GM19452 (cell line): ENCODE data around the gene RRP7A.
"Not testable (repeated sequence)": the region's sequence is repeated elsewhere in the genome, so short reads cannot be mapped to it uniquely, and the experiment has no call there.

Experiments used
- ATAC-seq: cut with Tn5 transposase; IDR thresholded peaks from one replicate; pipeline ENCODE4 v1.9.1; 2021; ENCODE audit not compliant: unreplicated experiment

Gene RRP7A

DNA sequence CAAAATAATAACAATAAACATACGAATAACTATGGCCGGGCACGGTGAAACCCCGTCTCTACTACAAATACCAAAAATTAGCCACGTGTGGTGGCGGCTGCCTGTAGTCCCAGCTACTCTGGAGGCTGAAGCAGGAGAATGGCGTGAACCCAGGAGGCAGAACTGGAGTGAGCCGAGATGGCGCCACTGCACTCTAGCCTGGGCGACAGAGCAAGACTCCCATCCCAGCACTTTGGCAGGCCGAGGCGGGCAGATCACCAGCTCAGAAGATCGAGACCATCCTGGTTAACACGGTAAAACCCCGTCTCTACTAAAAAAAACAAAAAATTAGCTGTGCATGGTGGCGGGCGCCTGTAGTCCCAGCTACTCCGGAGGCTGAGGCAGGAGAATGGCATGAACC is 17.0 kb upstream of the RRP7A start:
- ATAC-seq: not testable (repeated sequence)

DNA sequence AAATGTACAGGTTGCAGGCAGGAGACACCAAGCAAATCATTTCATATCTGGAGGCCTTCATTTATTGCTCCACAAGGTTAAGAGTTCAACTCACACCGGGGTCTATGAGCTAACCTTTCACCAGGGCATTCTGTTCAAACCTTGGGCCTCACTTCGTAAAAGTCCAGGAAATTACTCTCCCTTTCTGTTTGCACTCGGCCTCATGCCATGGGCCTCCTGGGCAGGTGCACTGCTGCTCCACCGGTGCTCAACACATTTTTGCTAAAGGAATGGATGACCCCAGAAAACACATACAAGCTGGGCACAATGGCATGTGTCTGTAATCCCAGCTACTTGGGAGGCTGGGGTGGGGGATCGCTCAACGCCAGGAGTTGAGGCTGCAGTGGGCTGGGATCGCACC is 16.6 kb upstream of the RRP7A start:
- ATAC-seq: no peak

DNA sequence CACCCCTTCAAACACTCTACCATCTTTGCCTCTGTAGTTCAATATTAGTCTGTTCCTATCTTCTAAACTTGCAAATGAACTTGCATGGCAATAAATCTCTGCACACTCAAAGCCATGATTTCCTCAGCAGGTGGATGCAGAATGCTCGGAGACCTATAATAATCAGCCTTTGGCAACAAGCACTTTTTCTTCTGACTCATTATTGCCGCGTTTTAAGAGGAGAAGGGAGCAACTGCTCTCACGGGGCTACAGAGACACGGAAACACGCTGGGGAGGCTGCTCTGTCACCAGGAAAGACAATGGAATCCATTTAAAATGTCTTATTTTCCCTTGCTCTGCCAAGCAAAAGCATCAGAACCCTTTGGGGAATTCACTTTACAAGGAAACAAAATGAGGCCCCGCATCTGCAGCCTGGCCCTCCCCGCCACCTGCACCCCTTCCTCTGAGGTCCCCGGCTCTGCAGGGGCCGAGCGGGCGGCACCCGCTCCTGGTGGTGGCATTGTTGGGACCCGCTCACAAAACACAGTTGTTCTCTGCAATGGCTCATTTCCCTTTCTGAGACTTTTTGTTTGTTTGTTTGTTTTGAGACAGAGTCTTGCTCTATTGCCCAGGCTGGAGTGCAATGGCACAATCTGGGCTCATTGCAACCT is 15.6 kb upstream of the RRP7A start:
- not testable (repeated sequence) for ATAC-seq

DNA sequence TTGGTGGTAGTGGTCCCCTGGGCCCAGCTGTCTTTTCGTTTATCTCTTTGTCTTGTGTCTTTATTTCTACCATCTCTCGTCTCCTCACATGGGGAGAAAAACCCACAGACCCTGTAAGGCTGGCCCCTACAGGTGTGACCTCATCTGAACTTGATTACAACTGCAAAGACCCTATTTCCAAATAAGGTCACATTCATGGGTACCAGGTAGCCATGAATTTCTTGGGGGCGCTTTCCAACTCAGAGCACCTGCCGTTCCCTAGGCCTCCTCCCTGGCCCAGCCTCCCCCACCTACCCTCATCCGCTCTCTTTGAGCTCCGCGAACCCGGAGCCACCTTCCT is 14.0 kb upstream of the RRP7A start:
- no peak for ATAC-seq

DNA sequence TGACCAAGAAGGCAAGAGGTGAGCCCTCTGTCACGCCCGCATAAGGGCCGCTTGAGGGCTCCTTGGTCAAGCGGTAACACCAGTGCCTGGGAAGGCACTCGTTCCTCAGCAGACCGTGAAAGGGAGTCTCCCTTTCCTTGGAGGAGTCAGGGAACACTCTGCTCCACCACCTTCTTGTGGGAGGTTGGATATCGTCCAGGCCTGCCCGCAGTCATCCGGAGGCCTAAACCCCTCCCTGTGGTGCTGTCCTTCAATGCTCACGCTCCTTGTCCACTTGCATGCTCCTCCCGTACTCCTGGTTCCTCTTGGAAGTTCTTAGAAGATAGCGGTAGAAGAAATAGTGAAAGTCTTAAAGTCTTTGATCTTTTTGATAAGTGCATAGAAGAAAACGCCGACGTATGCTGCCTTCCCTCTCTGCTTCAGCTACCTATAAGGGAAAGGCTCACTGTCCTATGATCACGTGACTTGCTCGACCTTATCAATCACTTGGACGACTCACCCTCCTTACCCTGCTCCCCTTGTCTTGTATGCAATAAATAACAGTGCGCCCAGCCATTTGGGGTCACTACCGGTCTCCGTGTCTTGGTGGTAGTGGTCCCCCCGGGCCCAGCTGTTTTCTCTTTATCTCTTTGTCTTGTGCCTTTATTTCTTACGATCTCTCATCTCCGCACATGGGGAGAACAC is 11.9 kb upstream of the RRP7A start:
- not testable (repeated sequence) for ATAC-seq

DNA sequence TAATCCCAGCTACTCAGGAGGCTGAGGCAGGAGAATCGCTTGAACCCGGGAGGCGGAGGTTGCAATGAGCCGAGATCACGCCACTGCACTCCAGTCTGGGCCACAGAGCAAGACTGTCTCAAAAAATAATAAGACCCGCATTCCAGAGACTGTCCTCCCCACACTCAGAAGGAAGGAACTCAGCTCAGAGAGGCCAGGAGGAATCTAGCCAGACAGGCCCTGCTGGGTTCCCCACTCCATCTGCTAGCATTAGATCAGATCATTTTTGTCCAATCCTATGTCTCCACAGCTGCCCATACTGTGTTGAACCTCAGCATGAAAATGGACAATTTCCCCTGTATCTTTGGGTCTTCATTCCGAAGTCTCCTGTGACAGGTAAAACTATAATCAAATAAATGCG is 9.8 kb upstream of the RRP7A start:
- not testable (repeated sequence) for ATAC-seq

DNA sequence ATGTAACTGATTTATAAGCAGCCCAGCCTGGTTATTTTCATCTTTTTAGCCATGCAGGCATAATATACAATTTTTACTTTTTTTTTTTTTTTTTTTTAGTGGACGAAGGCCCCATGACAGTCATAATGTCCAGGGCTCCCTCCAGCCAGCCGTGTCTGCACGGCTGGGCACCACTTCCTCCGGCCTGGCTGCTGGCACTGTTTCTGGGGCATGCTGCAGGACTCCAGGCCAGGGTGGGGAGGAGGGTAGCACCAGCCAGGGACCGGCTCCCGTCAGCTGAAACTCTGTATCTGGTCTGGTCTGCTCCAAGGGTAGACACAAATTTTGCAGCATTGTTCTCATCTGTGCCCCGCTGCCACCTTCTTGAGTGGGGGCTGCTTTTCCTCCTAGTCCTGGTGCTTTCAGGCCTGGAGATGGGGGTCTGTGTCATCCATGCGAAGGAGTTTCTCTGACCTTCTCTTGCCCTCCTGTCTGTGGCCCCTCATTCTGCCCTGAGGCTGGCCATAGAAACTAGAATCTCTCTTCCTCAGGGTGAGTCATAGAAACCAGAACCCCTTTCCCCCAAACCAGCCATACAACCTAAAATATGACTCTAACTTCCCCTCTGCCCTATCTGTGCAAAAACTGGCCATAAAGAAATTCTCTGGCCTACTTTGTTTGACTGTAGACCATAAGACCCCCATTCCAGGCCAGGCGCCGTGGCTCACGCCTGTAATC is 9.2 kb upstream of the RRP7A start:
- no peak for ATAC-seq

DNA sequence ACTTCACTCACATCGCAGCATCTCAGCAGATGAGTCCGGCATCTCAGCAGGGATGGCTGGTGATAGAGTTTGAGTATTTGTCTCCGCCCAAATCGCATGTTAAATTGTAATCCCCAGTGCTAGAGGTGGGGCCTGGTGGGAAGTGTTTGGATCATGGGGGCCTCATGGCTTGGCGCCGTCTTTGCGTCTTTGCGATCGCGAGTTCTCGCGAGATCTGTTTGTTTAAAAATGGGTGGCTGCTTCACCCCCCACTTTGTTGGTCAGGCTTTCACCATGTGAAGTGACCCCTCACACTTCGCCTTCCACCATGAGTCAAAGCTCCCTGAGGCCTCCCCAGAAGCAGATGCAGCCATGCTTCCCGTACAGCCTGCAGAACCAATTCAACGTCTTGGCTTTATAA is 3.0 kb upstream of the RRP7A start:
- ATAC-seq: no peak

DNA sequence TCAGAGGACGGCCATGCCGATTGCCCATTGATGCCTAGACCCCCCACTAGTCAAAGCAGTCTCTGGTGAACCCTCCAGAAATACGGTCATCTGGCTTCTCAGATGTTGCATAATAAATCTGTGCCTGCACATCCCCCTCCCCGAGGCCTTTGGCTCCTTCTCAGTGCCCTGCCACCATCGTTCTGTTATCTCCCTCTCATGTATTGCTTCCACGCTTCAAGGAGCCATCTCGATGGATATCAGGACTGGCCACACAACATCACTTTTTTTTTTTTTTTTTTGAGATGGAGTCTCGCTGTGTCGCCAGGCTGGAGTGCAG is 1.6 kb upstream of the RRP7A start:
- no peak for ATAC-seq

DNA sequence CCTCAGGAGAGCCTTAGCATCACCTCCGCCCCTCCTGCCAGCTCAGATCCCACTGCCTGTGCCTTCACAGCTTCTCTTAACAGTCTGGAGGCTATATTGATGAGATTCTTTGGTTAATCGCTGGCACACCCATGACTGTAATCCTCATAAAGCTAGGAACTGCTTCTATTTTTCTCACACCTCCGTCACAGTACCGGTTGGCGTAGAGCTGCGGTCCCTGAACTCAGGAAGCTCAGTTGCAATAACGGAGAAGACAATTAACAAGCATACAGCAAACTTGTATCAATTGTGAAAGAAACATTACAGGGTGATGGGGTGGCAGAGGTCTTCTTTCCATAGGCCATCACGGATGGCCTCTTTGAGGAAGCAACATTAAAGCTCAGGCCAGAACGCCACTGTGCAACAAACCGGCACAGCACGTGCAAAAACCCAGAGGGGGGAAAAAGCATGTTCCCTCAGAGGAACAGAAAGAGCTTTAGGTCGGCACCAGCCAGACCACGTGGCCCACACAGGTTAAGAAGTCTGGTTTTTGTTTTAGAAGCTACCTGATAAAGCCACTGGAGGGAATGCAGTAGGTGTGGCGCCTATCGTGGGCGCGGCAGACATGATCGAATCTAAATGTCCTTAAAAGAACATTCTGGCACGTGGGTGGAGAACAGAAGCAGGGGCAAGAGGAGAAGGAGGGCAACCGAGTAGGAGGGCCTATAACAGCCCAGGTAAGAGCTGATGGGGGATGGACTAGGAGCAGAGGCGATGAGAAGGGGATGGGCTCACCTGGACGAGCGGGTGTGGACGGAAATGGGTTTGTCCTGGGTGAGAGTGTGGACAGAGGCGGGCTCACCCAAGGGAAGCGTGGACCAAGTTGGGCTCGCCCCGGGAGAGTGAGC is 715 bp downstream of the RRP7A start:
- not testable (repeated sequence) for ATAC-seq

DNA sequence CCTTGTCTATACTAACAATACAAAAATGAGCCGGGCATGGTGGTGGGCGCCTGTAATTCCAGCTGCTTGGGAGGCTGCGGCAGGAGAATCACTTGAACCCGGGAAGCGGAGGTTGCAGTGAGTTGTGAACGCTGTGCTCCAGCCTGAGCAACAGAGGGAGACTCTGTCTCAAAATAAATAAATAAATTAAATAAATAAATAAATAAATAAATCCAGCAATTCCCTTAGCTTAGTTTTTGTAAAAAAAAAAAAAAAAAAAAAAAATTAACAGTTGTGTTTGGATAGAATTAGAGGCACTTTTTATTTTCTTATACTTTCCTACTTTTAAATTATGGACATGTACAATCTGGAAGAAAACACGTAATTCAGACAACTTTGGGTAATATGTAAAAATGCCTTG is 2.5 kb downstream of the RRP7A start:
- ATAC-seq: not testable (repeated sequence)

DNA sequence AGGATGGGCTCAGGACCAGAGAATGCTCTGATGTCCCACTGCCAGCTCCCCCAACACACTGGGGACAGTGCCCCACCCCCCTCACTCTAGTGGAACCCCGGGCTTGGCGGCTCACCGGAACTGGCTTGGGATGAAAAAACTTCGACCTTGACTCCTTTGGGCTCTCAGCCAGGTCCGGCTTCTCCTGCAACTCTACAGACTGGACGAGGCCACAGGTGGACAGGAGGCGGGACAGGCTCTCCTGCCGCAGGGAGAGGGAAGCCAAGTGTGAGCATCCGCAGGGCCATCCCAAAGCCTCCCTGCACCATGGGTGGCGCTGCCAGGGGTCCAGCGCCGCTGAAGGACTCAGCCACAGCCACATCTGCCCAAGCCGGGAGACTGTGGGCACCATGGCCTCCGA is 3.7 kb downstream of the RRP7A start:
- ATAC-seq: no peak

DNA sequence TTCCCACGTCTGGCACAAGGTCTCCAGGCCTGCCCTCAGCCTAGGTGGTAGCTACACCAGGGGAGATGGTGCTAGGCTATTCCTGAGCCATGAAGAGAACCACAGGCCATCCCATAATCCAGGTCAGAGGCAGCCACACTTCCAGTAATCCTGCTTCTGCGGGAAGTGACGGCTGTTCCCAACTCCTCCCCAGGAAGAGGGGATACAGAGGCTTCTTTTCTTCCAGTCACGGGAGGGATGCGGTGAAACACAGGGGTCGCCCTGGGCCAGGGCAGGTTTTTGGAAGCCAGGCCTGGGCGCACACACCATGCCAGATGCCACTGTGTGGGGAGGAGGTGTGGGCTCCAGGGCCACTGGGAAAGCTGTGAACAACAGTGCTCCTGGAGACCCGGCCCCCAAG is 4.3 kb downstream of the RRP7A start:
- ATAC-seq: not testable (repeated sequence)

DNA sequence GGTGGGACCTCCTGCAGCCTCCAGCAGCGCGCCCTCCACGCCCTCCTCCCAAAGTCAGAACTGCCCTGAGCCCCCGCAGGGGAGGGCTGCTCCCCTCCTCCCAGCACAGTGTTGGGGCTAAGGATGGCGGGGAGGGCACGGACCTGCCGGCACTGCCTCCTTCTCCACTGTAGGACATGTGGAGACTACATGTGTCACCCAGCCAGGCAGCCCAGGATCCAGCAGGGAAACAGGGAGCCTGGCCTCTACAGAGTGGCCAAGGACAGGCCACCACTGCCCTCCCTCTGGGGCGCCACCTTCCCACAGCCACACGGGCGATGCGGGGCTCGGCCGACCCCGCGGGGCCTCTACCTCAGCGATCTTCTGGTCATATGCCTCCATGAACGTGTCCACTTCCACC is 5.3 kb downstream of the RRP7A start:
- ATAC-seq: not testable (repeated sequence)

DNA sequence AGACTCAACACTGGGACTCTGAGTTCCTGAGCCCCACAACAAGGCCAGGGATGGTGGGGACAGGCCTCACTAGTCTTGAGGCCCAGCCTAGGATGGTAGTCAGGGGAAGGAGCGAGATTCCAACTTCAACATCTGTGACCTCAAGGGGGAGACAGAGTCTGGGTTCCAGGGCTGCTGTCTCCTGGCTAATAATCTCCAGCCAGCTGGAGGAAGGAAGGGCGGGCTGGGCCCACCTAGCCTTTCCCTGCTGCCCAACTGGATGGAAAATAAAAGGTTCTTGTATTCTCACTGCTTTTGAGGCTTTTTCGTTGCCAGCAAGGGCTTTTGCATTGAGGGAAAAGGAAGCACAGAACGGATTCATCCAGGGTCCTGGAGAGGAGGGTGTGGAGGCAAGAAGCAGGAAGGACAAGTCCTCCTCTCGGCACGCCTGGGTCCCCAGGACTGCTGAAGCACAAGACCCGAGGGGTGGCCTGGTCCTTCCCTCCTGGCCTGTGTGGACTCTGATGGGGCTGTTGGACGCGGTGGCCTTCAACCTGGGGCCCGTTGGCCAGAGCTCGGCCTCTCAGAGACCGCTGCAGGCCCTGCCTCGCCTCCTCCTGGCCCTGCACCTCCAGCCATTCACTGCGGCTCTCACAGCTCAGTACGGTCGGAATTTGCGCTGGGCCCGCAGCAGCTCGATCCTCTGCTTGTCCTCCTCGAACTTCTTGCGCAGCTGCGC is 7.2 kb downstream of the RRP7A start:
- not testable (repeated sequence) for ATAC-seq

DNA sequence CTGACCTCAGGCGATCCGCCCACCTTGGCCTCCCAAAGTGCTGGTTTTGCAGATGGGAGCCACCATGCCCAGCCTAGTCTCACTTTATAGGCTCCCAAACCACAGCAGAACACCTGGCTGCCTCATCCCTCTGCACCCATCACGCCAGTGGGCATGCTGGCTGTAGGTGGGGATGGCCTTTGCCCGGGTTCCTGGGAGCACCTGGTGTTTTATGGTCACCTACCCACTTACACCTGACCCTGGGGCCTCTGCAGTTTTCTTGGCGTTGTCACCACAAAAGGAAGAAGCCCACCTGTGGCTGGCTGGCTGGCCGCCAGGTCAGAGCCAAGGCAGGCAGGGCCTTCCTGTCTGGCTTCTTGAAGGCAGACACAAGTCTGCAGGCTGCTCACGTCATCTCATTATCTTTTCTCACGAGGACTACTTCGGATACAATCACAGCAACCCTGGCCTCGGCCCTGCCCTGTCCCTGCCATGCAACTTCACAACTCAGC is 8.2 kb downstream of the RRP7A start:
- no peak for ATAC-seq

DNA sequence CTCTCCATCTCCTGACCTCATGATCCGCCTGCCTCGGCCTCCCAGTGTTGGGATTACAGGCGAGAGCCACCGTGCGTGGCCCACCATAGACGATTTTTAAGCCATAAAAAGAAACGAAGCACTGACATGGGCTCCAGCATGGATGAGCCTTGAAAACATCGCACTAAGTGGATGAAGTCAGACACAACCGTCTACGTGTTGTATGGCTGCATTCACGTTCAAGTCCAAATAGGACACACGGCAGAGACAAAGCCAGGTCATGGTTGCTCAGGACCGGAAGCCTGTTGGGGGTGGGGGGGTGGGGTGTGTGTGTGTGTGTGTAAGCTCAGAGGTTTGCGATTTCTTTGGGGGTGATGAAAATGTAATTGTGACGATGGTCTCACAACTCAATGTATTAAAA is 10.0 kb downstream of the RRP7A start:
- no peak for ATAC-seq

DNA sequence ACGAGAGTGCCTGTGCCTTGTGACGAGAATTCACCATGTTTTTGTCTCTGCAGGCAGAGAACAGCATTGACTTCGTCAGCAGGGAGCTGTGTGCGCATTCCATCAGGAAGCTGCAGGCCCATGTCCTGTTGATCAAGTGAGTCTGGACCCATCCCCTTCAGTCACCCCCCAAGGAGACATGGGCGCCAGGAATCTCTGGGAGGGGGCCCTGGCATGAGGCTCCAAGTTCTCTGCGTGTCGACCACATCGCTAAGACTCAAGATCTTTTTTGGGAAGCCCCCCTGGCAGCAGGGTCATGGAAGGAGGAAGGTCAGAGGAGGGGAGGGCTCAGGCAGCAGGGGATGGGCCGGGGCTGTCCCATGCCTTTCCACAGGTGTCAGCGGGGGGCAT is 10.6 kb downstream of the RRP7A start:
- not testable (repeated sequence) for ATAC-seq

DNA sequence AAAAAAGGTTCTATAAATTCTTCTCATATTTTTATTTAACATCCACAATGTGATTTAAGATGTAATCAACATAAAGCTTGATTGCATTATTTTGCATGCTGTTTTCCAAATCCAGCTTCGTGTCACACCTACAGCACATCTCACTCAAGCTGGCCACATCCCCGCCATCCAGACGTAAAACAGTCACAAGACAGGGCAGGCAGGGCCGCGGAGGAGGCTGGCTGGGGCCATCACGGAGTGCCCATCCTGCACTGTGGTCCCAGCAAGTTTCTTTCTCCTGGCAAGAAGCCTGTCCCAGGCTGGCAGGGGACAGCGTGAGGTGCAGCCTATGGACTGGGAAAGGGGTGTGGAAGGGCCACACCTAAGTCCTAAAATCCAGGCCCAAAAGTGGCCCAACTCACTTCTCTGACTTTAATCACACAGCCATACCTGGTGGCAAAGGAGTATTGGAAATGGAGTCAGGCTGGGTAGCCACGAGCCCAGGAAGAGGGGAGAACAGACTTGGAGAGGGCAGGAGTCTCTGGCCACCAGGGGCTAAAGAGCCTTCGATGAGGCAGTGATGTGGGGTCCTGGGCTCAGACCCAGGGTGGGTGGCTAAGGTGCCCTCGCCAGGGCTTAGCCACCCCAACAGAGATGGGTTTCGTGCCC is 11.1 kb downstream of the RRP7A start:
- ATAC-seq: not testable (repeated sequence)

DNA sequence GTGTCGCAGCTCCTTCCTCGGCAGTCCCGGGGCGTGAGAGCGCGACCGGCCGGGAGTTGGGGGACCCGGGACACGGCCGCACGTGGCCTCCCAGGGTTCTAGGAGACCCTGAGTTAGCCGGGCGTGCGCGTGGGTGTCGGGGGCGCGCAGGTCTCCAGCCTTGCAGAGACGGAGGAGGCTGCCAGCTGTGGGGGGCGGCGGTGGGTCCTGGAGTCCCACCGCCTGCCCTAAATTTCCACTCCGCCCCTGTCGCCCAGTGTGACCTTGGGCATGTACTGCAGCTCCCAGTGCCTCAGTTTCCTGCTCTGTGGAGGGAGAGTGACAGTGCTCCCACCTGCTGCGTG is 18.8 kb downstream of the RRP7A start:
- no peak for ATAC-seq
